Measurements from ENCODE around the gene IL23R. TPM values are rescaled to one million over a fixed set of nuclear protein-coding genes. Genes with fewer than 3 reads are reported as not detected.

IL23R gene
- total RNA-seq, 2 experiments from 2014 or later, result 0.23 TPM; not detected in 1

DNA sequence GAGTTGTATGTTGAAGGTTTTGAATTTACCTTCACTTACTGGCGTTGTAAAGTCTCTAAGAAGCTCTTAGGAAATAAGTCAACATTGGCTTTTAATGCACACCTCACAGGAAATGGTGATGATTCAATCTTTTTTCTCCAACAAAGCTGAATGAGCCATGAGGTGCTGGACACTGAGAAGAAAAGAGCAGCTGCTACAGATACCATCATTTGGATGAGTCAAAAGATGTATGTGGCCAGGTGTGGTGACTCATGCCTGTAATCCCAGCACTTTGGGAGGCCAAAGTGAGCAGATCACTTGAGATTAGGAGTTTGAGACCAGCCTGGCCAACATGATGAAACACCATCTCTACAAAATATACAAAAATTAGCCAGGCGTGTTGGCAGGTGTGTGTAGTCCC is 3.3 kb upstream of the IL23R start:
- no peaks in the 10 kb centered on the region for H3K9me2 ChIP-seq (ENCODE audit: insufficient read depth, low read length)
- no peaks in the 10 kb centered on the region for H3K4me1 ChIP-seq (ENCODE audit: insufficient read depth, low read length, poor library complexity, severe bottlenecking)
- H3K9me3 ChIP-seq (ENCODE audit: low read length), result no peaks in the 10 kb centered on the region
- H3K27ac ChIP-seq (ENCODE audit: low read depth, low read length, poor library complexity, severe bottlenecking), result no peak overlapping the region
- H2AFZ ChIP-seq (ENCODE audit: low read length), result no peak overlapping the region
- no peaks in the 10 kb centered on the region for H3K79me2 ChIP-seq (ENCODE audit: insufficient read depth, low read depth, low read length)
- no peak overlapping the region for H3K4me3 ChIP-seq (ENCODE audit: low read depth, low read length, poor library complexity, severe bottlenecking)
- H3K4me2 ChIP-seq (ENCODE audit: low read length), result no peak overlapping the region
- BruUV-seq (replicated peaks), result no TSS peak
- POLR2A ChIA-PET, result interaction anchor here (0.7 kb wide), 2 partner anchors 10 to 1092 kb away, joined by 3 read pairs; no protein-coding TSS in a partner anchor
- no peak for TF ChIP-seq CTCF (conservative IDR thresholded peaks at IDR 0.05; ENCODE audit: low read length)
- no peak for TF ChIP-seq EZH2phosphoT487 (IDR thresholded peaks at IDR 0.05; ENCODE audit: borderline replicate concordance, low read depth, low read length)
- no peaks in the 10 kb centered on the region for H4K20me1 ChIP-seq (ENCODE audit: insufficient read depth, low read length)
- intact Hi-C loops (cut with micrococcal nuclease; ENCODE audit: unreplicated experiment), result no loop called here
- CTCF ChIA-PET (ENCODE audit: unreplicated experiment), result no interaction called here
- DNase-seq (ENCODE audit: low spot score), result no peak
- no peaks in the 10 kb centered on the region for H3K36me3 ChIP-seq (ENCODE audit: insufficient read depth, low read length)

GRCh38 chr1:67165468-67166041 is 699 bp upstream of the IL23R start:
- Histone ChIP-seq H3K4me2 (ENCODE audit: low read length) (no peak overlapping the region), H3K4me3 (ENCODE audit: low read depth, low read length, poor library complexity, severe bottlenecking) (no peak overlapping the region), H3K79me2 (ENCODE audit: insufficient read depth, low read depth, low read length) (no peaks in the 10 kb centered on the region), H3K9me2 (ENCODE audit: insufficient read depth, low read length) (no peaks in the 10 kb centered on the region), H3K9me3 (ENCODE audit: low read length) (no peaks in the 10 kb centered on the region), H3K36me3 (ENCODE audit: insufficient read depth, low read length) (no peaks in the 10 kb centered on the region), H2AFZ (ENCODE audit: low read length) (no peak overlapping the region), H4K20me1 (ENCODE audit: insufficient read depth, low read length) (no peaks in the 10 kb centered on the region), H3K27ac (ENCODE audit: low read depth, low read length, poor library complexity, severe bottlenecking) (no peak overlapping the region), H3K4me1 (ENCODE audit: insufficient read depth, low read length, poor library complexity, severe bottlenecking) (no peaks in the 10 kb centered on the region)
- ChIA-PET POLR2A (no interaction called here), CTCF (ENCODE audit: unreplicated experiment) (no interaction called here)
- intact Hi-C loops (cut with micrococcal nuclease; ENCODE audit: unreplicated experiment), result no loop called here
- no peak for DNase-seq (ENCODE audit: low spot score)
- BruUV-seq (replicated peaks), result no TSS peak
- TF ChIP-seq CTCF (conservative IDR thresholded peaks at IDR 0.05; ENCODE audit: low read length), result no peak
- TF ChIP-seq EZH2phosphoT487 (IDR thresholded peaks at IDR 0.05; ENCODE audit: borderline replicate concordance, low read depth, low read length), result no peak

DNA sequence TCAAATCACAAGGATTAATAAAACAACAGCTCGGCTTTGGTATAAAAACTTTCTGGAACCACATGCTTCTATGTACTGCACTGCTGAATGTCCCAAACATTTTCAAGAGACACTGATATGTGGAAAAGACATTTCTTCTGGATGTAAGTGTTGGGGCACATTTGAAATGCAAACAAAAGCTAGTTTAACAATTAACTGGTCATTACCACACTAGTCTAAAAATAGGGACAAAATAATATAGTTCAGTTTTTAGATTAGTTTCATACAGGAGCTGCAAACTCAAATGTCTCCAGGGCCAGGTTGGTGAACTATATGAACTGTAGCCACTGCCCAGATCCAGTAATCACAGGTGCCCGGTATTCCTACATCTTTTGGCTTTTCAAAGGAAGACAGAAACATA is 3.2 kb downstream of the IL23R start:
- H3K9me3 ChIP-seq (ENCODE audit: low read length), result no peaks in the 10 kb centered on the region
- H4K20me1 ChIP-seq (ENCODE audit: insufficient read depth, low read length), result no peaks in the 10 kb centered on the region
- ChIA-PET CTCF (ENCODE audit: unreplicated experiment) (no interaction called here), POLR2A (no interaction called here)
- no peak overlapping the region for H3K4me3 ChIP-seq (ENCODE audit: low read depth, low read length, poor library complexity, severe bottlenecking)
- DNase-seq (ENCODE audit: low spot score), result no peak
- no peak for TF ChIP-seq CTCF (conservative IDR thresholded peaks at IDR 0.05; ENCODE audit: low read length)
- TF ChIP-seq EZH2phosphoT487 (IDR thresholded peaks at IDR 0.05; ENCODE audit: borderline replicate concordance, low read depth, low read length), result no peak
- H3K4me2 ChIP-seq (ENCODE audit: low read length), result no peak overlapping the region
- no peaks in the 10 kb centered on the region for H3K36me3 ChIP-seq (ENCODE audit: insufficient read depth, low read length)
- no peaks in the 10 kb centered on the region for H3K4me1 ChIP-seq (ENCODE audit: insufficient read depth, low read length, poor library complexity, severe bottlenecking)
- 0 out of 2 replicates have a peak, but pooled peaks cover 5% of the 10 kb centered on the region for H3K9me2 ChIP-seq (ENCODE audit: insufficient read depth, low read length)
- H3K27ac ChIP-seq (ENCODE audit: low read depth, low read length, poor library complexity, severe bottlenecking), result no peak overlapping the region
- intact Hi-C loops (cut with micrococcal nuclease; ENCODE audit: unreplicated experiment), result no loop called here
- no peaks in the 10 kb centered on the region for H3K79me2 ChIP-seq (ENCODE audit: insufficient read depth, low read depth, low read length)
- BruUV-seq (replicated peaks), result no TSS peak
- no peak overlapping the region for H2AFZ ChIP-seq (ENCODE audit: low read length)

Data from OCI-LY7 (cell line).